Astrocyte of the cerebellum (primary cell): Measurements from ENCODE around the gene RAPGEF2.

Experiments used
- DNase-seq: peaks from one replicate; pipeline ENCODE4 v3.0.0-alpha.2; 2011; ENCODE audit warnings: low read depth
- H3K4me3 ChIP-seq: 2 replicates; pipeline ENCODE4 v1.5.1; 2011; ENCODE audit warnings: mild to moderate bottlenecking, low read depth, low read length, moderate library complexity
- CTCF ChIP-seq: IDR thresholded peaks from 2 replicates; pipeline ENCODE4 v1.5.1; 2012; ENCODE audit warnings: low read length, low read depth, moderate library complexity, mild to moderate bottlenecking; ENCODE audit errors: missing control alignments
- in situ Hi-C: cut with HindIII; loops from 2 replicates; pipeline ENCODE4 v1.10.0; 2017; ENCODE audit warnings: low sequenced_read_pairs

RAPGEF2 gene

GRCh38 chr4:159131564-159131963 lies 28.7 kb downstream of the RAPGEF2 start:
- no peak for TF ChIP-seq CTCF
- no peak overlapping the region for H3K4me3 ChIP-seq
- DNase-seq: no peak
- in situ Hi-C loops: no loop called here

GRCh38 chr4:159134429-159134828 lies 31.6 kb downstream of the RAPGEF2 start:
- in situ Hi-C loops: no loop called here
- no peak for TF ChIP-seq CTCF
- no peak overlapping the region for H3K4me3 ChIP-seq
- no peak for DNase-seq

- in situ Hi-C loops: no loop called here
- no peak for DNase-seq
- no peak overlapping the region for H3K4me3 ChIP-seq
- no peak for TF ChIP-seq CTCF
Measured at GRCh38 chr4:159137176-159137575, 34.3 kb downstream of the RAPGEF2 start.

- in situ Hi-C loops: no loop called here
- TF ChIP-seq CTCF: no peak
- no peak overlapping the region for H3K4me3 ChIP-seq
- no peak for DNase-seq
Measured at GRCh38 chr4:159138436-159138835, 35.6 kb downstream of the RAPGEF2 start.

- in situ Hi-C loops: no loop called here
- H3K4me3 ChIP-seq: no peak overlapping the region
- no peak for TF ChIP-seq CTCF
- DNase-seq: no peak
Measured at GRCh38 chr4:159141193-159141592, 38.3 kb downstream of the RAPGEF2 start.

GRCh38 chr4:159142241-159142640 lies 39.4 kb downstream of the RAPGEF2 start:
- in situ Hi-C loops: no loop called here
- no peak for DNase-seq
- H3K4me3 ChIP-seq: no peak overlapping the region
- TF ChIP-seq CTCF: no peak

- no peak for DNase-seq
- no peak overlapping the region for H3K4me3 ChIP-seq
- TF ChIP-seq CTCF: no peak
- in situ Hi-C loops: no loop called here
Measured at GRCh38 chr4:159142681-159143384, 40.0 kb downstream of the RAPGEF2 start.
